IMR-90 (cell line): ENCODE results near the gene FANCL. TPM values are rescaled to one million over a fixed set of nuclear protein-coding genes. Genes with fewer than 3 reads are reported as not detected.

Source experiments
- ATAC-seq: fragments of 200-7000 bp; cut with Tn5 transposase; 2 replicates; pipeline ENCODE4 v1.9.1; 2020; ENCODE audit warnings: low read depth, mild to moderate bottlenecking, moderate library complexity
- BruUV-seq: library from RNA; stranded (reverse); fragments of 400-500 nt; replicated peaks from 2 replicates; lab custom pipeline; 2021; lab: Mats Ljungman, UMichigan
- CTCF ChIA-PET: fragments of 300-600 bp; formaldehyde crosslinking; extraction: SDS; loops from one replicate; lab custom pipeline; 2021; ENCODE audit warnings: antibody characterized with exemption; lab: Yijun Ruan, JAX
- POLR2A ChIA-PET: fragments of 300-600 bp; sonication (Branson Sonifier 250); formaldehyde crosslinking; loops from one replicate; lab custom pipeline; 2022; ENCODE audit warnings: antibody characterized with exemption; ENCODE audit not compliant: unreplicated experiment; lab: Charles Lee
- DNase-seq: peaks from one replicate; pipeline ENCODE4 v3.0.0; 2013
- H2AFZ ChIP-seq: replicated peaks from 2 replicates; pipeline ENCODE3; 2013; ENCODE audit warnings: low read length, mild to moderate bottlenecking; ENCODE audit not compliant: poor library complexity
- H2AK5ac ChIP-seq: 2 replicates; pipeline ENCODE4 v1.6.1; 2013; ENCODE audit warnings: low read depth, low read length, inconsistent platforms
- H2AK9ac ChIP-seq: replicated peaks from 2 replicates; pipeline ENCODE3; 2013; ENCODE audit warnings: mild to moderate bottlenecking, low read depth, low read length, moderate library complexity; ENCODE audit not compliant: poor library complexity
- H2BK120ac ChIP-seq: 2 replicates; pipeline ENCODE4 v1.6.1; 2013; ENCODE audit warnings: low read depth, low read length, inconsistent platforms
- H2BK15ac ChIP-seq: 3 replicates; pipeline ENCODE4 v1.6.1; 2013; ENCODE audit warnings: low read depth, low read length, inconsistent platforms
- H2BK20ac ChIP-seq: 2 replicates; pipeline ENCODE4 v1.6.1; 2013; ENCODE audit warnings: low read depth, mild to moderate bottlenecking, inconsistent platforms, low read length, moderate library complexity
- H2BK5ac ChIP-seq: 2 replicates; pipeline ENCODE4 v1.6.1; 2013; ENCODE audit warnings: mild to moderate bottlenecking, low read depth, low read length, inconsistent platforms; ENCODE audit not compliant: poor library complexity, severe bottlenecking
- H3K14ac ChIP-seq: replicated peaks from 2 replicates; pipeline ENCODE4 v1.6.1; 2013; ENCODE audit warnings: low read depth, low read length, inconsistent platforms
- H3K18ac ChIP-seq: 2 replicates; pipeline ENCODE4 v1.6.1; 2013; ENCODE audit warnings: low read depth, low read length, control low read depth
- H3K23ac ChIP-seq: 2 replicates; pipeline ENCODE4 v1.6.1; 2013; ENCODE audit warnings: low read depth, low read length, inconsistent platforms
- H3K27ac ChIP-seq: 2 replicates; pipeline ENCODE4 v1.5.1; 2013; ENCODE audit warnings: mild to moderate bottlenecking, control low read depth, low read length; ENCODE audit not compliant: insufficient read depth
- H3K27me3 ChIP-seq: 2 replicates; pipeline ENCODE4 v1.6.1; 2013; ENCODE audit warnings: low read length; ENCODE audit not compliant: control insufficient read depth, insufficient read depth
- H3K36me3 ChIP-seq: 2 replicates; pipeline ENCODE4 v1.6.1; 2013; ENCODE audit warnings: low read length, mixed read lengths; ENCODE audit not compliant: control insufficient read depth, insufficient read depth
- H3K4ac ChIP-seq: 2 replicates; pipeline ENCODE4 v1.6.1; 2013; ENCODE audit warnings: low read depth, low read length, inconsistent platforms
- H3K4me1 ChIP-seq: 2 replicates; pipeline ENCODE4 v1.6.1; 2013; ENCODE audit warnings: low read length, mixed read lengths; ENCODE audit not compliant: control insufficient read depth, insufficient read depth
- H3K4me2 ChIP-seq: 2 replicates; pipeline ENCODE4 v1.6.1; 2013; ENCODE audit warnings: low read depth, mild to moderate bottlenecking, control low read depth, low read length, moderate library complexity
- H3K4me3 ChIP-seq: 2 replicates; pipeline ENCODE4 v1.5.1; 2013; ENCODE audit warnings: low read depth, mild to moderate bottlenecking, control low read depth, low read length, moderate library complexity; ENCODE audit not compliant: insufficient read depth
- H3K56ac ChIP-seq: 2 replicates; pipeline ENCODE4 v1.6.1; 2013; ENCODE audit warnings: low read length, inconsistent platforms; ENCODE audit not compliant: insufficient read depth; ENCODE audit errors: extremely low read depth
- H3K79me1 ChIP-seq, 2 experiments: 2 replicates each; pipeline ENCODE4 v1.6.1; 2013; ENCODE audit warnings: low read length in 2 of 2, inconsistent platforms in 1 of 2, low read depth in 1 of 2
- H3K9ac ChIP-seq: 2 replicates; pipeline ENCODE4 v1.6.1; 2013; ENCODE audit warnings: low read depth, low read length, control low read depth
- H3K9me1 ChIP-seq: 2 replicates; pipeline ENCODE4 v1.6.1; 2013; ENCODE audit warnings: low read length, inconsistent platforms; ENCODE audit not compliant: insufficient read depth
- H3K9me3 ChIP-seq: 2 replicates; pipeline ENCODE4 v1.6.1; 2013; ENCODE audit warnings: low read length; ENCODE audit not compliant: control insufficient read depth, insufficient read depth
- H4K20me1 ChIP-seq: 2 replicates; pipeline ENCODE4 v1.6.1; 2013; ENCODE audit warnings: low read length, inconsistent platforms; ENCODE audit not compliant: insufficient read depth
- H4K5ac ChIP-seq: 2 replicates; pipeline ENCODE4 v1.6.1; 2013; ENCODE audit warnings: mild to moderate bottlenecking, low read depth, low read length, control low read depth
- H4K8ac ChIP-seq, 2 experiments: 2 replicates each; pipeline ENCODE4 v1.6.1; 2013; ENCODE audit warnings: low read depth in 2 of 2, low read length in 2 of 2, control low read depth in 1 of 2, inconsistent platforms in 1 of 2
- H4K91ac ChIP-seq: 2 replicates; pipeline ENCODE4 v1.6.1; 2013; ENCODE audit warnings: low read depth, low read length, inconsistent platforms; ENCODE audit not compliant: insufficient read depth
- CHD1 ChIP-seq: IDR thresholded peaks from 2 replicates; pipeline ENCODE4 v1.6.1; 2012; ENCODE audit warnings: low read depth, low read length, improper control_type of control experiment
- MAFK ChIP-seq: IDR thresholded peaks from 2 replicates; pipeline ENCODE4 v1.6.1; 2012; ENCODE audit warnings: low read depth, low read length, improper control_type of control experiment
- RCOR1 ChIP-seq: IDR thresholded peaks from 2 replicates; pipeline ENCODE4 v1.6.1; 2012; ENCODE audit warnings: mild to moderate bottlenecking, low read length, improper control_type of control experiment; ENCODE audit not compliant: insufficient replicate concordance
- WGBS, 2 experiments: methylation state at CpG; one replicate each; pipeline versions ENCODE4 v1.1.5 to v1.1.7; 2013; ENCODE audit warnings: missing lambda C conversion rate in 2 of 2; ENCODE audit not compliant: insufficient read length in 1 of 2; ENCODE audit errors: extremely low coverage in 2 of 2; 5-methylcytosine and 5-hydroxymethylcytosine counted together
- dilution Hi-C: fragments of 300-500 bp; cut with HindIII; formaldehyde crosslinking; loops from one replicate; pipeline ENCODE4 v1.14.3; 2018; ENCODE audit warnings: low sequenced_read_pairs; ENCODE audit not compliant: unreplicated experiment
- in situ Hi-C: fragments of 300-500 bp; cut with MboI; formaldehyde crosslinking; loops from 3 replicates; pipeline ENCODE4 v1.14.3; 2019; ENCODE audit warnings: low sequenced_read_pairs, inconsistent platforms, mixed read lengths
- intact Hi-C: fragments of 100-400 bp; cut with micrococcal nuclease; formaldehyde crosslinking; loops from 2 replicates; pipeline ENCODE4 v1.10.0; 2022
- polyA plus RNA-seq, 3 experiments: library from polyadenylated mRNA; depleted of rRNA; stranded (reverse); fragments of >200 nt; gene quantifications; 2 replicates each; pipeline ENCODE4 v1.2.3, GENCODE V29; 2012; ENCODE audit warnings: low replicate concordance in 1 of 3
- total RNA-seq: library from RNA; depleted of rRNA; stranded (reverse); fragments of >200 nt; gene quantifications from 2 replicates; pipeline ENCODE4 v1.2.3, GENCODE V29; 2012
- TF ChIP-seq, protein P1 (sequence below): fragments of 150-350 bp; IDR thresholded peaks from 2 replicates; pipeline ENCODE4 v1.6.1; 2016; ENCODE audit warnings: low read depth, mild to moderate bottlenecking, low read length, moderate library complexity, borderline replicate concordance

FANCL gene
- total and polyA plus RNA-seq, 2 of the 4 experiments (the other 2 are of a cell fraction), result 9.0 to 12.7 TPM

DNA sequence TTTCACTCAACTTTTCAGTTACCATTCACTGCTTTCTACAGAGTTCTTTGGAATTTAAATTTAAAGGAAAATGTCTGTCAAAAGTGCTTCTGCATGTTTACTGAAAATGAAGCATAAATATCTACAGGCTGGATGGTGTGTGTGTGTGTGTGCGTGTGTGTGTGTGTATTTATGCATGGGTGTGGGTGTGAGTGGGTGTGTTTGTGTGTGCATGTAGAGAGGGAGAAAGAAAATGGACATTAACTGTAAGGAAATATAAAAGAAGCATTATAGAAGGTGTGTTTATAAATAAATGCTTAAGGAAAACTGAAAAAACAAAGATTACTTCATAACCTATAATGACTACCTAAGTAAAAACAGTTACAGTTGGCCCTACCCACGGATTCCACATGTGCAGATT lies 43.2 kb downstream of the FANCL start:
- Histone ChIP-seq H2BK20ac (no peak overlapping the region), H3K36me3 (peaks cover 2% of the 10 kb centered on the region), H2BK15ac (no peak overlapping the region), H4K20me1 (no peaks in the 10 kb centered on the region), H3K27ac (no peak overlapping the region), H2AK5ac (no peak overlapping the region), H4K91ac (no peak overlapping the region), H3K9me3 (no peaks in the 10 kb centered on the region), H2BK120ac (no peak overlapping the region), H3K9ac (no peak overlapping the region), H3K14ac (no peak overlapping the region), H3K4me2 (no peak overlapping the region), H2AFZ (no peak overlapping the region), H3K27me3 (no peaks in the 10 kb centered on the region), H3K9me1 (no peaks in the 10 kb centered on the region), H2BK5ac (no peak overlapping the region), H4K5ac (no peak overlapping the region), H2AK9ac (no peak overlapping the region), H4K8ac (no peak overlapping the region), H3K23ac (no peak overlapping the region), H3K4ac (no peak overlapping the region), H3K4me1 (no peaks in the 10 kb centered on the region), H3K4me3 (no peak overlapping the region), H3K18ac (no peak overlapping the region), H3K79me1 (no peaks in the 10 kb centered on the region), H3K56ac (no peak overlapping the region)
- in situ Hi-C loops, result no loop called here
- POLR2A ChIA-PET, result no interaction called here
- DNase-seq (no peak), ATAC-seq (no peak)
- intact Hi-C loops, result no loop called here
- dilution Hi-C loops, result no loop called here
- WGBS, 2 experiments, result no CpG with 5 or more reads among the region's 2 CpGs
- BruUV-seq, result no TSS peak
- CTCF ChIA-PET, result no interaction called here
- TF ChIP-seq CHD1 (no peak), MAFK (no peak), RCOR1 (no peak)
- TF ChIP-seq, protein P1, sequence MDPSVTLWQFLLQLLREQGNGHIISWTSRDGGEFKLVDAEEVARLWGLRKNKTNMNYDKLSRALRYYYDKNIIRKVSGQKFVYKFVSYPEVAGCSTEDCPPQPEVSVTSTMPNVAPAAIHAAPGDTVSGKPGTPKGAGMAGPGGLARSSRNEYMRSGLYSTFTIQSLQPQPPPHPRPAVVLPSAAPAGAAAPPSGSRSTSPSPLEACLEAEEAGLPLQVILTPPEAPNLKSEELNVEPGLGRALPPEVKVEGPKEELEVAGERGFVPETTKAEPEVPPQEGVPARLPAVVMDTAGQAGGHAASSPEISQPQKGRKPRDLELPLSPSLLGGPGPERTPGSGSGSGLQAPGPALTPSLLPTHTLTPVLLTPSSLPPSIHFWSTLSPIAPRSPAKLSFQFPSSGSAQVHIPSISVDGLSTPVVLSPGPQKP, result no peak
